DMS79 (cell line): ENCODE data around the gene TMEM87B.
"Not testable (repeated sequence)": the region's sequence is repeated elsewhere in the genome, so short reads cannot be mapped to it uniquely, and the experiment has no call there.

ENCODE experiments used
- DNase-seq: peaks from one replicate; lab custom pipeline; 2025; lab: John Stamatoyannopoulos, UW

The TMEM87B gene

GRCh38 chr2:112032689-112033465, 22.2 kb upstream of the TMEM87B start:
- peak; percentile 55 for DNase-seq

DNA sequence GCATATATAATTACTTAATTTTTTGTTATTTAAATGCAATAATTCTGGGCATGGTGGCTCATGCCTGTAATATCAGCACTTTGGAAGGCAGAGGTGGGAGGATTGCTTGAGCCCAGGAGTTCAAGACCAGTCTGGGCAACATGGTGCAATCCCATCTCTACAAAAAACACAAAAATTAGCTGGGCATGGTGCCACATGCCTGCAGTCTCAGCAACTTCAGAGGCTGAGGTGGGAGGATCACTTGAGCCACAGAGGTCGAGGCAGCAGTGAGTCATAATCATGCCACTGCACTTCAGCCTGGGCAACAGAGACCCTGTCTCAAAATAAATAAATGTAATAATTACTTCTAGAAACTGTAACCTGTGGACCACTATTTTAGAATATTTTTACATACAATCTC, 21.5 kb upstream of the TMEM87B start:
- DNase-seq = no peak

GRCh38 chr2:112034924-112035323, 20.1 kb upstream of the TMEM87B start:
- no peak for DNase-seq

- DNase-seq = no peak
These were observed 19.3 kb upstream of the TMEM87B start for GRCh38 chr2:112035786-112036185.

- not testable (repeated sequence) for DNase-seq
These were observed 15.5 kb upstream of the TMEM87B start for GRCh38 chr2:112039556-112039955.

- DNase-seq = not testable (repeated sequence)
These were observed 15.0 kb upstream of the TMEM87B start for GRCh38 chr2:112040066-112040465.

DNA sequence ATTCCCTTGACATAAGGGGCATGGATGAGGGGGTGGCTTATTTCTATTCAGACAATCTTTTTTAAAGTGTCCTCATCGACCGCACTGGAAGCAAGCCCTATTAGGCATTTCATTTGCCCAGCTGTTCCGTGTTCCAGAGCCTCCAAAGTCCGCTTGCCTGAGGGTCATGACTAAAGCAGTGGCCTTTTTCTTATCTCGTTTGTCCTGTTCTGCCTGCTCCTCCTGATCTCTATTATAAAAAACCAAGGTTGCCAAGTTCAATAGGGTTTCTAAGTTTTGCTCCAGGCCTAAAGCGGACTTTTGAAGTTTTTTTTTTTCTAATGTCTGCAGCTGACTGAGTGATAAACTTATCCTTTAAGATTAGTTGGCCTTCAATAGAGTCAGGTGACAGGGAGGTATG, 13.6 kb upstream of the TMEM87B start:
- not testable (repeated sequence) for DNase-seq

DNA sequence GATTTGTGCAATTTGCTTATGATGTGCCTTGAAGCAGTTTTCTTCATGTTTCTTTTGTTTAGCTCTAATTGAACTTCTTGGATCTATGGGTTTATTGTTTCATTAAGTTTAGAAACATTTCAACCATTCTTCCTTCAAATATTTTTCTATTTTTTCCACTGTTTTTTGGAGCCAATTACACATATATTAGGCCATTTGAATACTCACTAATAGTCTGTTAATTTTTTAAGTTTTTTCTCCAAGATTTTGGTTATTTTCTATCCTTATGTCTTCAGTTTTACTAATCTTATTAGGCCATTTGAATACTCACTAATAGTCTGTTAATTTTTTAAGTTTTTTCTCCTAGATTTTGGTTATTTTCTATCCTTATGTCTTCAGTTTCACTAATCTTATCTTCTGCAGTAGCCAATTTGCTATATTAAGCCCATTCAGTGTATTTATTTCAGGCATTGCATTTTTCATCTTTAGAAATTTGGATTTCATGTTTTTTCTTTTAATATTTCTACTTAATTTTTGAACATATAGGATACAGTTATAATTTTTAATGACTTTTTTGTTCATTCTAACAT, 9.5 kb upstream of the TMEM87B start:
- no peak for DNase-seq

- no peak for DNase-seq
These were observed 8.8 kb upstream of the TMEM87B start for GRCh38 chr2:112046231-112046630.

GRCh38 chr2:112047537-112048235, 7.4 kb upstream of the TMEM87B start:
- DNase-seq = no peak

GRCh38 chr2:112048236-112048592, 6.9 kb upstream of the TMEM87B start:
- no peak for DNase-seq

GRCh38 chr2:112048887-112049286, 6.2 kb upstream of the TMEM87B start:
- DNase-seq = peak; percentile 3

GRCh38 chr2:112050316-112050715, 4.8 kb upstream of the TMEM87B start:
- no peak for DNase-seq

GRCh38 chr2:112053917-112054846, 887 bp upstream of the TMEM87B start:
- peak; percentile 89 for DNase-seq

GRCh38 chr2:112055730-112056625, 909 bp downstream of the TMEM87B start:
- peak; percentile 38 for DNase-seq

GRCh38 chr2:112056626-112056987, 1.5 kb downstream of the TMEM87B start:
- no peak for DNase-seq

DNA sequence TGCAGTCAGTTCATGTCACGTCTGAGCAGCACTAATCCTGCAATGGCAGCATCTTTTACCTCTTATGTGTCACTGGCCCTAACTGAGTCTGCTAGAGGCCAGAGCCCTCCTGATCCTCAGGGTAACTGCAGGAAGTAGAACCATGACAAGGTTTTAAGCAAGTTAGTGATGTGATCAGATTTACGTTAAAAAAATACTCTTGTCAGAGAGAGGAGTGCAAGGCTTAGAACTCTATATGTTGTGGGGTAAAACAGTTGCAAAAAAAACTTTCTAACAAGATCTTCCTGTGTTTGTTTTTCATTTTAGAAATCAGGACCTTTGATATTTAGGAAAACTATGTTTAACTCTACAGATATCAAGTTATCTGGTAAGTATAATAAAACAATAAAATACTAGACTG, 4.6 kb downstream of the TMEM87B start:
- no peak for DNase-seq

GRCh38 chr2:112061299-112061698, 6.2 kb downstream of the TMEM87B start:
- no peak for DNase-seq

- DNase-seq = no peak
These were observed 6.8 kb downstream of the TMEM87B start for GRCh38 chr2:112061840-112062239.

GRCh38 chr2:112062894-112063293, 7.8 kb downstream of the TMEM87B start:
- no peak for DNase-seq

DNA sequence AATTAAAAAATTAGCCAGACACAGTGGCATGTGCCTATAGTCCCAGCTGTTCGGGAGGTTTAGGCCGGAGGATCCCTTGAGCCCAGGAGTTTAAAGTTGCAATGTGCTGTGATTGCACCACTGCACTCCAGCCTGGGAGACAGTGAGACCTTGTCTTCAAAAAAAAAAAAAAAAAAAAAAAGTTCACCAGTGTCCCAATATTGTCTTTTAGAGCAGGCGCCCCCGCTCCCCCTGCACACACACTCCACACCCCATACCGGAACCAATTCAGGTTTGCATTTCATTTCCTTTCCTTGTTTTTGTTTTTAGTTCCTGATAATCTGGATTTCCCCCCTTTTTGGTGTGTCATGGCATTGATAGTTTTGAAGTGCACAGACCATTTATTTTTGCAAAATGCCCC, 10.4 kb downstream of the TMEM87B start:
- no peak for DNase-seq
